HG02870 (cell line): ENCODE results near the gene CLCF1.

Experiments used
- ATAC-seq: cut with Tn5 transposase; IDR thresholded peaks from one replicate; pipeline ENCODE4 v1.9.1; 2021; ENCODE audit warnings: mild to moderate bottlenecking, moderate library complexity; ENCODE audit not compliant: unreplicated experiment

Gene CLCF1

GRCh38 chr11:67372993-67373647 lies at the start of gene CLCF1:
TSS of gene CLCF1 (minus strand) at chr11:67373598. CDS start at chr11:67373539, 59 bp downstream.
- ATAC-seq: no peak

GRCh38 chr11:67422891-67423290 lies 49.5 kb upstream of the CLCF1 start:
- no peak for ATAC-seq

- ATAC-seq: no peak
Observed at GRCh38 chr11:67421430-67422031, 48.1 kb upstream of the CLCF1 start.

GRCh38 chr11:67420646-67421429 lies 47.4 kb upstream of the CLCF1 start:
- peak; percentile 92 for ATAC-seq

GRCh38 chr11:67420147-67420645 lies 46.8 kb upstream of the CLCF1 start:
- no peak for ATAC-seq

- no peak for ATAC-seq
Observed at GRCh38 chr11:67419325-67420049, 46.1 kb upstream of the CLCF1 start.

GRCh38 chr11:67418476-67419281 lies 45.3 kb upstream of the CLCF1 start:
- ATAC-seq: no peak

GRCh38 chr11:67417425-67417824 lies 44.0 kb upstream of the CLCF1 start:
- no peak for ATAC-seq

- ATAC-seq: no peak
Observed at GRCh38 chr11:67416416-67417335, 43.3 kb upstream of the CLCF1 start.

GRCh38 chr11:67415501-67416304 lies 42.3 kb upstream of the CLCF1 start, which contains the start of gene CARNS1:
TSS of gene CARNS1 (plus strand) at chr11:67415678. CDS start at chr11:67416200, 522 bp downstream.
- no peak for ATAC-seq

- ATAC-seq: no peak
Observed at GRCh38 chr11:67413266-67413849, 40.0 kb upstream of the CLCF1 start.

GRCh38 chr11:67412495-67413179 lies 39.2 kb upstream of the CLCF1 start:
- ATAC-seq: no peak

GRCh38 chr11:67411785-67412152 lies 38.4 kb upstream of the CLCF1 start:
- no peak for ATAC-seq

- ATAC-seq: no peak
Observed at GRCh38 chr11:67410984-67411784, 37.8 kb upstream of the CLCF1 start.

- ATAC-seq: no peak
Observed at GRCh38 chr11:67410369-67410831, 37.0 kb upstream of the CLCF1 start.

GRCh38 chr11:67409781-67410368 lies 36.5 kb upstream of the CLCF1 start:
- ATAC-seq: no peak
